Measurements from ENCODE around the gene MERTK.

DNA sequence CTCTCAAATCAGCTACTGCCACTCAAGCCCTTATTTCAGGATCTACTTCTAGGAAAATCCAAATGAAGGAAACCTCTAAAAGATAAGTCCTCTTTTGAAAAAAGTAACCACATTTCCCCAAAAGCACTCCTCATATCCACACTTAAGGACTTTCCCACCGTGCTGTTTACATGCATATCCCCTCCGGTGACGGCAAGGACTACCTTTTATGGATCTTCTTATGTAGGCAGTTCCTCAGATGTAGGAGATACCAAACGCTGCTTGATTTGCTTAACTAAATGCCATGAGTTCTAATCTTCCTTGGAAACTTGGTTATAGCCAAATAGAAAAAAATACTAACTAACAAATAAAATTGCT lies 149.8 kb downstream of the MERTK start:
- TF ChIP-seq GATA2 (IDR thresholded peaks at IDR 0.05; ENCODE audit: low read depth, low read length) (no peak), GATA3 (IDR thresholded peaks at IDR 0.05; ENCODE audit: low read depth, low read length) (no peak)

All from SH-SY5Y (cell line).